HG03571 (cell line): Measurements from ENCODE around the gene TET3.

Experiments used
- ATAC-seq: cut with Tn5 transposase; IDR thresholded peaks from one replicate; pipeline ENCODE4 v1.9.1; 2021; ENCODE audit not compliant: unreplicated experiment

The TET3 gene

DNA sequence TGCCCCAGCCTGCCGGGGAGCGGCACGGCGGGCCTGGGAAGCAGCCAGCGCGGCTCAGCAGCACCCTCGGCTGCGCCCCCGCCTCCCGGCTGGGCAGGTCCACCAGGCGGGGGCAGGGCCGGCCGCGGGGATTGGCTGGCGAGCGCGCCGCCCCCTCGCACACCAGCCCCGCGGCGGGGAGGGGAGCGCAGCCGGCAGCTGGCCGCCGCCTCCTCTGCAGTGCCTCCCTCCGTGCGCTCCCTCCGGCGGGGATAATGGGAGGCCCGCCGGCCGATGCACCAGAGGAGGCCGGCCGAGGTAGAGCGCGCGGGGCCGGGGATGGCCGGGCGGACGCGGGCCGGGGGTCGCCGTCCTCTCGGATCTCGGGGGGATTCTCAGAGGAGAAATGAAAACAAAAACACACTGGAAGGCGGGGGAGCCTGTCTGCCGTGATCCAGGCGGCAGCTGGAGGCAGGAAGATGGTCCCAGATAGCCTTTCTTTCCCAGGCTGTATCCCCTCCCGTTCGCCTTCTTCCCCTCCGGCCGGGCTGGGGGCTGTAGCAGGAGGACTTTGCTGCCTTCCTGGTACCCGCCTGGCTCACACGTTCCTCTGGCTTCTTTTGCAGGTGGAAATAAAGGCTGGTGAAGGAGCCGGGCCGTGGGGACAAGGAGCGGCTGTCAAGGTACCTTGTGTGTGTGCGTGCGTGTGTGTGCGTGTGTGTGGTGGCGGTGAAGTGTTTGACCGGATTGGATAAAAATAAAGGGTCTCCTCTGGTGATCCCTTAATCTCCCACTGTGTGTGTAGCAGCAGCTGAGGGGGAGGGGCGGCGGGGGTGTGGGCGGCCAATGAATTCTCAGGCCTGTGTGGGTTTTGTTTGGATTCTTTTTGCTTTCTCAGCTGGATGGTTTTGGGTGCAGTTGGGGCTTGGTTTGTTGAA lies 18.1 kb downstream of the TET3 start:
- ATAC-seq: peak; percentile 88

DNA sequence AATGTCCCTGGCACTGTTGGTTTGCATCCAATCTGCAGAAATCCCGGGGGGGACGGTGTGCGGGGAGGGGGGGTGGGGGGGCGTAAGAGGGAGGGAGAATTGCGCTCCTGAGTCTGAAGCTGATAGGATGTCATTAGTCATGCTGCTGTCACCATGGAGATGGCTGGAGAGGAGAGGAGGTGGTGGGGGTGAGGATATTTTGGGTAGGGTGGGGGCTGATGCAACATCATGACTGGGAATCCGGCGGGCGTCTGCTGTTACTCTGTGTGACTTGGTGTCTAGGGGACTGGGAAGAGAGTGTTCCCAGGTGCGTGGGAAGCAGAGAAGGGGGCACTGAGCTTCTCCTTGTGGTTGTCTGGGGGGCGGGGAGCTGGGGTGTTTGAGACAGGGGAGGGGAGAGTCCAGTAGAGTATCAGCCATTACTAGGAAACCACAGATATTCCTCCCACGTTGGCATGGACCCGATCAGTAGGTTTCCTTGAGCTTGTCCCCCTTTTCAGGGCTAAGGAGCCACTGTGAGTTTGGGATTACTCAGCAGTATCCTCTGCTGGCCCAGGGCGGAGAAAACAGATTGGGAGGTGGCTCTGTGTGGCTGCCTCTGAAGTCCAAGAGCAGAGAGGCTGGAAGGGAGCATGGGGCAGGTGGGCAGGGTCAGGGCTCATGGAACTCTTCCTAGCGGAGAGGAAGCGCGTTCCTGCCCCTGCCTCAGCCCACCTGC lies 18.9 kb downstream of the TET3 start:
- ATAC-seq: no peak

DNA sequence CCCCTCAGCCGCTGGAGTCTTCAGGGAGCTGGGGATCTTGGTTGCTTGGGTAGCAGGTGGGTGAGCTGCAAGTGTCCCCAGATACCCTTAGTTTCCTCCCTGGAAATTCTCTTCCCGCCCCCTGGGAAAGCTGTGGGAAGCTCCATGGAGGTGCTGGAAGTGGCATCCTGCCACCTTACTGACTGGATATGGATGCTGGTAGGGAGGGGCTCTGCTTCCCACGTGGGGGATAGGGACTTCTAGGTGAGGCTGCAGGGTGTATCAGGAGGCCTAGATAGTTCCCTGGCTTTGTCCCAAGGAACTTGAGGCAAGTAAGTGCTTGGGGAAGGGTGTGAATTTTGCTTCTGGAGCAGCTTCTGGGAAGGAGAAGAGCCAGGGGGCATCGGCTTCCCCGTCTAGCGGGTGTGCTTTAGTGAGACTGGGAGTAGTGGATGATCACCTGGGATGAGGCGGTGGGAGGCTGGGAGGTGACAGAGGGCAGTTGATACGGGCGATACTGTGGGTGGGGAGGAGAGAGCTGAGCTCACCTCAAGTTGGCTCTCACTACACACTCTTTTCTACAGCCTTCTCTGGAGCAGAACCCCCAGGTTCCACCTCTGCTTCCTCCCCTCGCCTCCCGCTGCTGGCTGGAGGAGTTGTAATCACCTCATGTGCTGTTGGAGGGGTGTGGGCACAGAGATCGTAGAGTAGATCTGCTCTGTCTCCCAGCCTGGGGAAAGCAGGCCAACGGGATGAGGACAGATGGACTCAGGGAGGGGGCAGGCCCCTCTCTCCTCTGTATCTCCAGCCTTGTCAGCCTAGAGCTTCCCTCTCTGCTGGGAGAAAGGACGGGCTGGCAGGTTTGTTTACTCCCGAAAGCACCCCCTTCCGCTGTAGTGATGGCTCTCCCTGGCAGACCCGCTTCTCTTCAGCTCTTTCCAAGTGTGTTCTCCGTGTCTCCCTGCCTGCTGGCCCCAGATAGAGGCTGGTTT lies 19.8 kb downstream of the TET3 start:
- ATAC-seq: no peak

DNA sequence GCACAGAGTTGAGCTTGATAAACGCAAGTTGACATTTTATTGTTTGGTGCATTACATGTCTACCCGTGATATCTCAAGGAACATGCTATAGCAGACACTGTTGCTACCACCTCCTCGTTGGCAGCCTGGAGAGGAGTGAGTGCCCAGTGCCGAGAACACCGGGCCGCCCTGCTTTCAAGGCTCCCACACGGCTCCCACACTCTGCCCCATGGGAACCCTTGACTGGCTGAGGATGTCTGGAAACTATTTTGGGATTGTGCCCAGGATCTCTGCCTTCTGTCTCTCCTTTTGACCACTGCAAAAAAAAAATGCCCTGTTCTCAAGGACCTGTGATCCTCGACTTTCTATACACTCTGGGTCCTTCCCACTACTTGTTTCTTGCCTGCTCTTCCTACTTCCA lies 21.1 kb downstream of the TET3 start:
- no peak for ATAC-seq

DNA sequence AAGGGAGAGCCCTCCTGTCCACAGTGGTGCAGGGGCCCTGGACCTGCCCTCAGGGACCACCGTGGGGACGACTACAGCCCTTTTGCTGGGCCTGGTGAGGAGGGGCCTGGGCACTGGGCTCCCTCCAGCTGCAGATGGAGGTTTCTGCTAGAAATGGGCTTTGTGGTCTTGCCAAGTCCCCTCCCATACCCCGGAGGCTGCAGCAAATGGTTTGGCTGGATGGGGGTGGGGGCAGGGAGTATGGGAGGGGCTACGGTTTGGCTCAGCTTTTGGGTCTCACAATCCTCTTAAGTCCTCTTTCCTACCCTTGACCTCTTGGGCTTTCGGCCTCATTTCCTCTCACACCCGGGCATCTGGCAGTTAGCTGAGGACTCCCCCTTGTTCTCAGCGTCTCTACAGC lies 21.7 kb downstream of the TET3 start:
- no peak for ATAC-seq

DNA sequence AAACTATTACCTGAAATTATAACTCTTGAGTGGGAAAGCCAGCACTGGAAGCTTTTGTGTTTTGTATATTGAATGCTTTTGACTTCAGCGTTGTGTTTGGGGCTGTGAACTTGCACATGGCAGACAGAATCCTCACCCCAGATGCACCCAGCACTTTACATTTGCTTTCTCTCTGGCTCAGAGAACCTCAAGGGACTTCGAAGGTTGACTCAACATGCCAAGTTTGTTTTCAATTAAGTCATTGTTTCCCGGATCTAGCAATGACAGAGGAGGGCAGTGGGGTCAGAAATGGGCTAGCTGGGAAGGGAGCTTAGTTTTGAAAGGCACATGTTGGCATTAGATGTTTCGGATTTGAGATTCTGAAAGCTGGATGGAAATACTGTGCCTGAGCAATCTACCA lies 22.4 kb downstream of the TET3 start:
- no peak for ATAC-seq

DNA sequence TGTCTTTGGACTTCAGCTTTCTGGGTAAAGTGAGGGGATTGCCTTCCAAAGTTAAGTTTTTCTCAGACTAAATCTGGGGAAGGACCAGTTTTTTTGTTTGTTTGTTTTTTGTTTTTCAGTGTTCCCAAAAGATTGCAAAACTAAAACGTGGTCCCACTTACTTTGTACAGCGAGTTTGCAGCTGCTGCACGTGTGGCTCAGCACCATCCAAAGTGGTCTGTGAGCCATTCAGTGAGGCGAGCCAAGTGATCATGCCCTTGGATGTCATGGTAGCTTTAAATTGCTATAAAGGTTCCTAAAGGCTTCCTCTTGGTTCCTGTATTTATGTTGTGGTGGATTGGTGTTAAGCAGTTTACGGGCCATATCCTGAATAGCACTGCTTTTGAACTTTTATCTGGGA lies 23.0 kb downstream of the TET3 start:
- no peak for ATAC-seq

DNA sequence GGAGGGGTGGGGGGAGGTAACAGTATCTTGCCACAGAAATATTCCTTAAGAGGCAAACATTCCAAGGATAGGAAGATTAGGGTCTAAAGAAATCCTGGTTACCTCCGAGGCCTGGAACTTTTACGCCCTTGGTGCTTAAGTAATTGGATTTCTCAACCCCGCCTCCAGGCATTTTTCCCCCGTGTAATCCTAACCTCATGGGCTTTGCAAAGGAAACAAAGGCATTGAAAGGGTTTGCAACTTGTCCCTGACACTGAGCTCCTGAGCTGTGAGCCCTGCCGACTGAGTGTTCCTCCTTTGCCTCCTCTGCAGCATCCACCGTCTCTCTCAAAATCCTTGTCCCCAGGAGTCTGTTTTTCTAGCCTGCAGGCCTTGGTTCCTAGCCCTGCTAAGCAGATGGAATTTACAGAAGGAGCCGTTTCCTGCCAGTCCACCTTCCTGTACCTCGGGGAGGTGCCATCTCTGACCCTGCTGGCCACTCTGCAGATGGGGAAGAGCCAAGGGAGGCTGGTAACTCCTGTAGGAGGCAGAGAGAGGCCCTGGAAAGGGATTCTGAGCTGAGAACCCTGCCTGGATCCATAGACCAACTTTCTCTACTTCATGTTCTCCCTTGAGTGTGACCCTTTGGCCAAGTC lies 24.2 kb downstream of the TET3 start:
- no peak for ATAC-seq

DNA sequence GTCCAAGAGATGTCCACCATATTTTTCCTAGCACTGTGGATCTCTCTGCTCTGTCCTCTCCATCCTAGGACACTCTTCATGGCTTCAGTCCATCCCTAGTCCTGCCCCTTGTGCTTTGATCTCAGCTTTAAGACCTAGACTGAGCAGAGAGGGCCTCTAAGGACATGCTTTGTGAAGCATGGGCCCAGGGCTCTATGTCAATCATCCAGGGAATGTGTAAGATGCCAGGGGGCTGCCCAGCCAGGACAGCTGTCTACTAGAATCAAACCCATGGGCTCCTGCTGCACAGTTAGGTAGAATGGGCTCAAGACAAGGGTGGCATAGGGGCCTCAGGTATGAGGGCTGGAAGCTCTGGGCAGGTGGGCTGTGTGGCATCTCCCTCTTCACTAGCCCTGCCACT lies 24.9 kb downstream of the TET3 start:
- ATAC-seq: no peak

DNA sequence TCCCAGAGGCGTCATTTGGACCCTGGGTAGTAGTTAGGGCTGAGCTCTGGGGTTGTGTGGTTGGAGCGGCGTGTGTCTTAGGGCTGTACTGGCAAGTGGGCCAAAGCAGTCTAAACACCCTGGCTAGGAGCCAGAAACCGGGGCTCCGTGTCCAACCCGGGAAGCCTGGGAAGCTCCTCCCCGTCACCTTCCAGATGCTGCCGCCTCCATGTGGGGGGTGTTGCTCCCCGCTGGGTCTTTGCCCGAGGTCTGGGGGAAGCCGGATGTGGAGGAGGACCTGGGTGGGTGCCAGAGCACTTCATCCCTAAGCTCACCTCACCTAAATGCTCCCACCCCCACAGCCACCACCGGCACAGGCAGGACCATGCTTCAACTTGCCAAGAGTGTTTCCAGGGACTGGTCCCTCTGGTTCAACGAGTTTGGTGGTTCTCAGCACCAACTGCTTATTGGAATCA lies 25.4 kb downstream of the TET3 start:
- no peak for ATAC-seq

DNA sequence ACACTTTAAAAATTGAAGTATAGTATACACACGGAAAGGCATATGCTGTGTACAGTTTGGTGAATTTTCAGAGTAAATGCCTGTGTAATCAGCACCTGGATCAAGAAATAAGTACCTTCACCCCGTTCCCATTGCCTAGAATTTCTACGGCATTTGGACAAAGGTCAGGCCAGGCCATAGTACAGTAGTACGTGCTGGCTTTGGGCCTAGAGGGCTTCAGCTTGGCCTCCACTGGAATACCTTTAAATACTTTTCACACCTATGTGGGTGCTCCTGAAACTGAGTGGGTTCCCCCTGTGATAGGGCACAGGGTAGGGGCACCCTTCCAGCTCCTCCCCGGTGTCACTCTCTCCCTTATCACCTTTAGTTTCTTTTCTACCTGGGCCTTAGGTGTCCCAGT lies 26.5 kb downstream of the TET3 start:
- ATAC-seq: no peak

DNA sequence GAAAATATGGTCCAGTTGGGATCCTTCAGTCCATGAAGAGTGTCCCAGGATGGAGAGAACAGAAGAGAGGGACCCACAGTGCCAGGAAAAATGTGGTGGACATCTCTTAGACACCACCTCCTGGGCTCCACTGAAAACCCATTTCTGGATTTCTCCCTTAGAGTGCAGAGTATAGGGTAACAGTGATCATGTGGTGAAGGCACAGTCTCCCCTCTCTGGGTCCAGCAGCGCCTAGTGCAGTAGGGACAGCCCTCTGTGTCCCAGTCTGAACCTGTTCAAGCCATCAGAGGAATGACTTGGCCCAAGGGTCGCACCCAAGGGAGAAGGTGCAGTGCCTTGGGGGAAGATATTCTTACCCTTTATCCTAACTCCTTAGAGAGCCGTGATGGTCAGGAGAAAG lies 30.1 kb downstream of the TET3 start:
- ATAC-seq: no peak

DNA sequence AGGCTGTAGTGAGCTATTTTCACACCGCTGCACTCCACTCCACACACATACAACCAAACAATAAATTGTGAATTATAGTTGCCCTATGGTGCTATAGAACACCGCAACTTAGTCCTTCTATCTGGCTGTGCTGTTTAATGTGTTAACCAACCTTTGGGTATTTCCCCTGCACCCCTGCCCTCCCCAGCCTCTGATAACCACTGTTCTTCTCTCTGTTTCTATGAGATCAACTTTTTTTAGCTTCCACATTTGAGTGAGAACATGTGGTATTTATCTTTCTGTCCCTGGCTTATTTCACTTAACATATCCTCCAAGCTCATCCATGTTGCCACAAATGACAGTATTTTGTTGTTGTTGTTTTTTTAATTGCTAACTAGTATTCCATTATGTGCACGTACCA lies 32.5 kb downstream of the TET3 start:
- no peak for ATAC-seq

DNA sequence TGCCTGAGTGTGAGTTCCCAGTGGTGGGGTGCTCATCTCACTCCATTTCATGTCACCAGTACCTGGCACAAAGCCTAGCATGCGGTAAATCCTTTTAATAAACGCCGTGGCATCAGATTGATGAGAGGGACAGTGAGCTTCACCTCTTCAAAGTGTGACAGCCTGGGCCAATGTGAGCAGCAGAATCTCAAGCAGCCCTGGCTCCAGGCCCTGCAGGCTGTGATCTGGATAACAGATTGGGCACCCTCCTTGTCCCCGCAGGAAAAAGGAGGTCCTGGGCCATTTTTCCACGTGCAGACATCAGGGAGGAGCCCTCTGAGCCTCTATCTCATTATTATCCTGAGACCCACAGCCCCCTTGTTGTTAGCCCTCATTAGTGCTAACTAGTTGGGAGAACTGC lies 34.8 kb downstream of the TET3 start:
- ATAC-seq: no peak

DNA sequence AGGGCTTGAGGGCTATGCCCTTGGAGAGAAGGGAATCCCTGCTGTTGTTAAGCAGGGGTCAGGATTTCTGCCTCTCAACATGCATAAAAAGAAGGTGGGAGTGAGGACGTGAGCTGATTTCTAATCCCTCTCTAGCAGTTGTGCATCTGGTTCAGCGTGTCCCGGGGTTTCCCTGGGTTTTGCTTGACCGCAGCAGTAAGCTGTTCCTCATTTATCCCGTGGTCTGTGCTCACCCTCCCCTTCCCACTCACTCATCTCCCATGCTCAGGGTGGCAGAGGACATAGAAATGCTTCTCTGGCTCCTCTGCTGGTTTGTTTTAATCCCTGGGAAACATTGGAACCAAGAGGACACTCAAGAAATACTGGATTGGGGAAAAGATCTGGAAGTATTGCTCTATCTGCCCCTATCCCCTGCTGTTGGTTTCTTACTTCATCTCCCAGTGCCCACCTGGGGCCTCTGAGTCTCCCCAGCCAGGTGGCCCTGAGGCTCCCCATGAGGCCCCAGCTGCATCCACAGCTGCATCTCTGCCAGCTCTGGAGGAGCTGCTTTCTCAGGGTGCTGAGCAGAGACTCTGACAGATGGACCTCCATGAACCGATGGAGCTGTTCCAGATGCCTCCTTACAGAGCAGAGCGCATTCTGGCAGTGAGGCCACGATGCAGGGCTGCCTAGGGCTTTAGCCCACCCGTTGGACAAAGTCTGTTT lies 36.1 kb downstream of the TET3 start:
- ATAC-seq: no peak

DNA sequence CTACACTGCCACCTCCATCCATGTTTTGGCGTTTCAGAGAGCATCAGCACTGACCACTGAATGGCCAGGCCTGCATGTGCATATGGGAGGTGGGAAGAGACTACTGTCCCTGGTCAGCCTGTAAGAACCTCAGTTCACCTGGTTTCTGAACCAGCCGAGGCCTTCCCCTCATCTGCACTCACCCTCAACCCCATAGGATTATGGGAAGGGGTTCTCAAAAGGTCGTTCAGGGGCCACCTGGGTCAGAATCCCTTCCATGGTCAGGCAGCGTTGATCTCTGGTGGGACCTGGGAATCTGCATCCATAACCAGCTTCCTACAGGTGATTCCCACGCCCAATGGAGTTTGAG lies 36.7 kb downstream of the TET3 start:
- ATAC-seq: no peak

DNA sequence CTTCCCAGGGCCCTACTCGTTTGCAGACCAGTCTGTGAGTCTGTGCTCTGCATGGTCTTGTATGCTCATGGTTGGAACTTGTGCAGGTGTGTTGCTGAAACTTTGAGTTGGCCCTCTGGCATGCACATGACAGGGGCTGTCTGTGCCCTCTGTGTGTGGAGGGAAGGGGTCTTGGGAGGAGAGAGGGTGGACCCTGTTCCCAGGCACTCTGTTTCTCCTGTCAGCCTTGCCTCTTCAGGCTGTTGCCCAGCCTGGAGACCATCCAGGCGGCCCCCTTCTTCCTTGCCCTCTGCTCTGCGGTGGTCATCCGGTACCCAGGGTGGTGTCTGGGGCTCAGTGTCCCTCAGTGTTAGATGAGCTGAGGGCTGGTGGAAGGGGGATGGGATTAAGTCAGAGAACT lies 39.5 kb downstream of the TET3 start:
- ATAC-seq: no peak

DNA sequence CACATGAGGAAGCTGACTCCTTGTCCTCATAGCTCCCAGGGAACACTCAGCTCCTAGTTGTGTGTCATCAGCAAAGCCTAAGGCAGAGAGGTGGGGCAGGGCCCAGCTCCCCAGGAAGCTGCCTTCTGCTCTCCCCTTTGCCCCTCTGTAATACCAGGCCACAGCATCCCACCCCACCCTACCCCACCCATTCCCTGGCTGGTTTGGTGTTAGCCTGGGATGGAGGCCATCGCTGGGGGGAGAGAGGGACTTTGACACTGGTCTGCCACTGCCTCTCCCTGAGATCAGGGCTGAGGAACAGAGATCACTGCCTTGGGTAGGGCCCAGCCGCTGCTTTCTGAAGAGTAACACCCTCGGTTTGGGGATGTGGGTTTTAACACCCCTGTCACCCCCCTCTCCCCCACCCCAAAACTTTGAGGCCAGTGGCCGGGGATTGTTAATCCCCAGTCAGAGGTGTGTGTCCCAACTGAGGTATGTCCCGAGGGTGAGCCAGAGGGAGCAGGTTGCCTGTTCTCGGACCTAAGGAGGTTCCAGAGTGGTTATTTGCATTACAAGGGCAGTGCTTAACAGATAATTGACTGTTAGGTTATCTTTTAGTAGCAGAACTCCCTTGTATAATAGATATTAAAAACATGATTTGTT lies 41.4 kb downstream of the TET3 start:
- ATAC-seq: no peak

DNA sequence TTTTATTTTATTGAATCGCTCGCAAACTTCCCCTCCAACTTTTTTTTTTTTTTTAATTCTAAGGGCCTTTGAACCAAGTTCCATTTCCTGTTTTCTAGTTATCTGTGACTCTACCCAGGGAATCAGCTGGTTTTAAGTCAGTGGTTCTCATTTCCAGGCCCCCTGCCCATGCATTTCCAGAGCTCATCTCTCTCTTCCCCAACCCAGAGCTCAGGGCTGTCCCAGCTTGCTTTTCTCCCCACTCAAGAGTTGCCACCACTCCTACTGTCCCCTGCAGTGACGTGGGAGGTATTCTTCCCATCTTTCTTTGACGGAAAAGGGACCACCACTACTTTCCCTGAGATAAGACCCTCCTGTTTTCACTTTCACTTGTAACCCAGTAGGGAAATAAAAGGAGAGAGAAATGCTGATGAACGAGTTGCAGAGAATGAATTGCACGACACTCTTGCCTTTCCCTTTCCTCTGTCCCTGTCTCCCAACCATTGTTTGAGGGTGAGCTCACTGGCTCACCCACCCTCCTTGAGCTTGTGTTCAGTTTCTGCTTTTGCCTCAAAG lies 42.1 kb downstream of the TET3 start:
- ATAC-seq: no peak
